ENCODE measurements around the gene FLACC1. TPM values are rescaled to one million over a fixed set of nuclear protein-coding genes. Genes with fewer than 3 reads are reported as not detected.

Gene FLACC1
- total RNA-seq (7.0 TPM), polyA plus RNA-seq (1 to 10 TPM in 2 of 4 donors, under 1 TPM in 2; 0.23 to 2.5 (median 1.0) TPM)

GRCh38 chr2:201357221-201357620 lies at the start of gene FLACC1:
Gene FLACC1, minus strand, starts transcription at chr2:201357345. Its CDS starts 5,941 bp downstream, at chr2:201351404.
- Histone ChIP-seq H3K4me3 (ENCODE audit: low read depth, low read length) (no peak within 1 kb of the TSS), H3K27ac (ENCODE audit: insufficient read depth, low read length, poor library complexity, severe bottlenecking) (no peak within 1 kb of the TSS), H3K4me1 (ENCODE audit: control insufficient read depth, insufficient read depth, low read length, poor library complexity, severe bottlenecking) (peaks cover 17% of the 10 kb centered on the region), H3K9me3 (ENCODE audit: control insufficient read depth in 2 of 2, low read length in 2 of 2) (no peaks in the 10 kb centered on the region), H3K36me3 (ENCODE audit: control insufficient read depth, insufficient read depth, low read length) (peaks cover 5% of the 10 kb centered on the region), H3K27me3 (ENCODE audit: control insufficient read depth, insufficient read depth, low read length) (no peaks in the 10 kb centered on the region)
- no peak for DNase-seq
- Mint-ChIP-seq H3K9me3 (peaks cover 0 to 2% (median 0%) of the 10 kb centered on the region in 7 donors), H3K4me1 (peaks cover 18 to 22% (median 20%) of the 10 kb centered on the region in 4 donors), H3K27ac (no peak within 1 kb of the TSS), H3K36me3 (peaks cover 29% of the 10 kb centered on the region), H3K27me3 (no peaks in the 10 kb centered on the region), H3K4me3 (no peak within 1 kb of the TSS)
- no peak for ATAC-seq (ENCODE audit: low read depth in 2 of 2)

- peaks cover 18% of the 10 kb centered on the region for H3K4me1 ChIP-seq (ENCODE audit: control insufficient read depth, insufficient read depth, low read length, poor library complexity, severe bottlenecking)
- no peaks in the 10 kb centered on the region for H3K27me3 ChIP-seq (ENCODE audit: control insufficient read depth, insufficient read depth, low read length)
- Mint-ChIP-seq H3K27me3 (no peaks in the 10 kb centered on the region), H3K27ac (peak overlapping the region; percentile 59 to 88 (median 67)), H3K36me3 (peaks cover 23% of the 10 kb centered on the region), H3K4me3 (peak overlapping the region in 3 of 4 donors; percentile 11 to 43 (median 36)), H3K4me1 (peaks cover 49 to 68% (median 60%) of the 10 kb centered on the region in 4 donors), H3K9me3 (no peaks in the 10 kb centered on the region)
- H3K27ac ChIP-seq (ENCODE audit: insufficient read depth, low read length, poor library complexity, severe bottlenecking): no peak overlapping the region
- ATAC-seq (ENCODE audit: low read depth in 2 of 2): peak; percentile 84 to 90
- H3K4me3 ChIP-seq (ENCODE audit: low read depth, low read length): peak overlapping the region; percentile 14
- no peaks in the 10 kb centered on the region for H3K9me3 ChIP-seq (ENCODE audit: control insufficient read depth in 2 of 2, low read length in 2 of 2)
- DNase-seq: peak in 1 of 3 donors; percentile 90
- H3K36me3 ChIP-seq (ENCODE audit: control insufficient read depth, insufficient read depth, low read length): peaks cover 5% of the 10 kb centered on the region
Measured at GRCh38 chr2:201406077-201406662, 49.0 kb upstream of the FLACC1 start.

DNA sequence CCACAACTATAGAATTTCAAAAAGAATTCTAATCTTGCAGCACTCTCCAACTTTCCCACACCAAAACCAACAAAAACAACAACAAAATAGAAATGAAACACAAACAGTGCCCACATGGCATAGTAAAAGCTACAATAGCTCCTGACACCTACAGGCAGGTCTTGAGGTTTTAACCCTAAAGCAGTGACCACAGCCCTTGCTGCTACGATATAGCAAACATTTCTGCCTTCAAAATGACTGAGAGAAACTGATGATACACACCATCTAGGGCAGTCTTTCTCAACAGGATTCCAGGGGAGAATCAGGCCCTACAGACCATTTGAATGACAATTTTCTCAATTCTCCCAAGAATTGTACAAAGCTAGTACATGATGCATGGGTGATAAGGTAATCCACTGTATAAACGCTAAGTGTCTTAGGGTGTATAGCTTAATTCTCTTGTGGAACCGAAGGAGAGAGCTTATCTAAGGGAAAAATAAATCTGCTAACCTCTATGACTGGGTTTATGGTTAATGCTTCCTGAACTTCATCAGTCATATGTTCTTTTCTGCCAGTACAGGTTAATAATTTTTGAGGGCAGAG lies 47.6 kb upstream of the FLACC1 start:
- H3K27ac Mint-ChIP-seq: peak overlapping the region in 2 of 3 donors; percentile 67 to 88
- no peak for ATAC-seq (ENCODE audit: low read depth in 2 of 2)

DNA sequence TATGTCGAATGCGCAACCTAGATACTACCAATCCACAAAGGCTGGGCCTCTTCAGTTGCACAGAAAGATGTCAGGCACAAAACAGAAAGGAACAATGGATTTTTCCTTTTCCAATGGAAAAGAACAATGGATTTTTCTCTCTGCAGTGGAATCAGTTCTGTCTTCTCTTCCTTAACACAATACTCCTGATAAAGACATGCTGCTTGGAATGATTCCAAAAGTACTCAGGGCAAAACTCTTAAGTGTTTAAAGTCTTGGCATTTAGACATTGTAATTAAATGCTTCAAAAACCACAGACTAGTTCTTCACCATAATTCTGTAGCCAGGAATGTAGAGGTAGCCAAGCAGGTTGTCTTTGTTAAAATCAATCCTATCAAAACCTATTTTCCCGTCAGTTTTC lies 46.7 kb upstream of the FLACC1 start:
- Mint-ChIP-seq H3K27ac (peak overlapping the region in 2 of 3 donors; percentile 11 to 88), H3K36me3 (peaks cover 28% of the 10 kb centered on the region), H3K9me3 (no peaks in the 10 kb centered on the region), H3K4me3 (no peak overlapping the region), H3K4me1 (peaks cover 47 to 71% (median 55%) of the 10 kb centered on the region in 4 donors), H3K27me3 (no peaks in the 10 kb centered on the region)
- peaks cover 18% of the 10 kb centered on the region for H3K4me1 ChIP-seq (ENCODE audit: control insufficient read depth, insufficient read depth, low read length, poor library complexity, severe bottlenecking)
- no peak overlapping the region for H3K4me3 ChIP-seq (ENCODE audit: low read depth, low read length)
- no peak for DNase-seq
- no peaks in the 10 kb centered on the region for H3K9me3 ChIP-seq (ENCODE audit: control insufficient read depth in 2 of 2, low read length in 2 of 2)
- H3K36me3 ChIP-seq (ENCODE audit: control insufficient read depth, insufficient read depth, low read length): peaks cover 24% of the 10 kb centered on the region
- H3K27me3 ChIP-seq (ENCODE audit: control insufficient read depth, insufficient read depth, low read length): no peaks in the 10 kb centered on the region
- no peak overlapping the region for H3K27ac ChIP-seq (ENCODE audit: insufficient read depth, low read length, poor library complexity, severe bottlenecking)
- no peak for ATAC-seq (ENCODE audit: low read depth in 2 of 2)

More for the DNA sequence above, 47.6 kb upstream of the FLACC1 start:
- H3K36me3 Mint-ChIP-seq: peaks cover 19% of the 10 kb centered on the region
- Histone ChIP-seq H3K4me1 (ENCODE audit: control insufficient read depth, insufficient read depth, low read length, poor library complexity, severe bottlenecking) (peaks cover 18% of the 10 kb centered on the region), H3K27ac (ENCODE audit: insufficient read depth, low read length, poor library complexity, severe bottlenecking) (no peak overlapping the region), H3K36me3 (ENCODE audit: control insufficient read depth, insufficient read depth, low read length) (peaks cover 15% of the 10 kb centered on the region), H3K27me3 (ENCODE audit: control insufficient read depth, insufficient read depth, low read length) (no peaks in the 10 kb centered on the region), H3K9me3 (ENCODE audit: control insufficient read depth in 2 of 2, low read length in 2 of 2) (no peaks in the 10 kb centered on the region), H3K4me3 (ENCODE audit: low read depth, low read length) (no peak overlapping the region)
- H3K27me3 Mint-ChIP-seq: no peaks in the 10 kb centered on the region
- no peaks in the 10 kb centered on the region for H3K9me3 Mint-ChIP-seq
- DNase-seq: peak in 1 of 3 donors; percentile 53
- peak overlapping the region in 1 of 4 donors; percentile 73 for H3K4me3 Mint-ChIP-seq
- H3K4me1 Mint-ChIP-seq: peaks cover 45 to 67% (median 58%) of the 10 kb centered on the region in 4 donors

GRCh38 chr2:201402651-201403562 lies 45.8 kb upstream of the FLACC1 start:
- no peak for ATAC-seq (ENCODE audit: low read depth in 2 of 2)
- Mint-ChIP-seq H3K27me3 (no peaks in the 10 kb centered on the region), H3K9me3 (no peaks in the 10 kb centered on the region), H3K4me1 (peaks cover 47 to 67% (median 55%) of the 10 kb centered on the region in 4 donors), H3K36me3 (peaks cover 30% of the 10 kb centered on the region), H3K27ac (peak overlapping the region in 1 of 3 donors; percentile 48), H3K4me3 (no peak overlapping the region)
- Histone ChIP-seq H3K9me3 (ENCODE audit: control insufficient read depth in 2 of 2, low read length in 2 of 2) (no peaks in the 10 kb centered on the region), H3K4me3 (ENCODE audit: low read depth, low read length) (no peak overlapping the region), H3K27me3 (ENCODE audit: control insufficient read depth, insufficient read depth, low read length) (no peaks in the 10 kb centered on the region), H3K27ac (ENCODE audit: insufficient read depth, low read length, poor library complexity, severe bottlenecking) (no peak overlapping the region), H3K36me3 (ENCODE audit: control insufficient read depth, insufficient read depth, low read length) (peaks cover 32% of the 10 kb centered on the region), H3K4me1 (ENCODE audit: control insufficient read depth, insufficient read depth, low read length, poor library complexity, severe bottlenecking) (peaks cover 18% of the 10 kb centered on the region)
- DNase-seq: no peak

GRCh38 chr2:201401815-201402214 lies 44.7 kb upstream of the FLACC1 start:
- H3K4me3 ChIP-seq (ENCODE audit: low read depth, low read length): no peak overlapping the region
- H3K36me3 ChIP-seq (ENCODE audit: control insufficient read depth, insufficient read depth, low read length): peaks cover 39% of the 10 kb centered on the region
- DNase-seq (no peak), ATAC-seq (ENCODE audit: low read depth in 2 of 2) (no peak)
- Mint-ChIP-seq H3K4me1 (peaks cover 43 to 58% (median 48%) of the 10 kb centered on the region in 4 donors), H3K9me3 (no peaks in the 10 kb centered on the region), H3K27ac (no peak overlapping the region), H3K36me3 (peaks cover 34% of the 10 kb centered on the region), H3K4me3 (no peak overlapping the region), H3K27me3 (no peaks in the 10 kb centered on the region)
- H3K9me3 ChIP-seq (ENCODE audit: control insufficient read depth in 2 of 2, low read length in 2 of 2): no peaks in the 10 kb centered on the region
- H3K27ac ChIP-seq (ENCODE audit: insufficient read depth, low read length, poor library complexity, severe bottlenecking): no peak overlapping the region
- peaks cover 18% of the 10 kb centered on the region for H3K4me1 ChIP-seq (ENCODE audit: control insufficient read depth, insufficient read depth, low read length, poor library complexity, severe bottlenecking)
- H3K27me3 ChIP-seq (ENCODE audit: control insufficient read depth, insufficient read depth, low read length): no peaks in the 10 kb centered on the region

- peaks cover 81% of the 10 kb centered on the region for H3K36me3 ChIP-seq (ENCODE audit: control insufficient read depth, insufficient read depth, low read length)
- Mint-ChIP-seq H3K4me3 (no peak overlapping the region), H3K27ac (no peak overlapping the region), H3K27me3 (no peaks in the 10 kb centered on the region), H3K9me3 (no peaks in the 10 kb centered on the region), H3K36me3 (peaks cover 55% of the 10 kb centered on the region), H3K4me1 (peaks cover 7 to 19% (median 11%) of the 10 kb centered on the region in 4 donors)
- no peak overlapping the region for H3K27ac ChIP-seq (ENCODE audit: insufficient read depth, low read length, poor library complexity, severe bottlenecking)
- ATAC-seq (ENCODE audit: low read depth in 2 of 2) (no peak), DNase-seq (no peak)
- no peaks in the 10 kb centered on the region for H3K4me1 ChIP-seq (ENCODE audit: control insufficient read depth, insufficient read depth, low read length, poor library complexity, severe bottlenecking)
- no peaks in the 10 kb centered on the region for H3K27me3 ChIP-seq (ENCODE audit: control insufficient read depth, insufficient read depth, low read length)
- no peak overlapping the region for H3K4me3 ChIP-seq (ENCODE audit: low read depth, low read length)
- no peaks in the 10 kb centered on the region for H3K9me3 ChIP-seq (ENCODE audit: control insufficient read depth in 2 of 2, low read length in 2 of 2)
Measured at GRCh38 chr2:201396595-201396994, 39.5 kb upstream of the FLACC1 start.
